CD4-positive, CD25-positive, alpha-beta regulatory T cell (primary cell): ENCODE results near the gene EMC10. TPM values are rescaled to one million over a fixed set of nuclear protein-coding genes. Genes with fewer than 3 reads are reported as not detected.

Experiments
- ATAC-seq, 2 donors: fragments of 150-1000 bp; cut with Tn5 transposase; one replicate each; pipeline ENCODE4 v1.10.0; 2021; ENCODE audit warnings: low read depth in 2 of 2, moderate number of reproducible peaks in 2 of 2, moderate library complexity in 1 of 2
- DNase-seq, 3 donors: peaks; one replicate each; pipeline versions ENCODE4 v3.0.0 to v3.0.0-alpha.2; 2012 to 2022; ENCODE audit warnings: mixed read lengths in 1 of 3
- H3K27ac ChIP-seq: one replicate; pipeline ENCODE4 v1.7.0; 2013; ENCODE audit warnings: mild to moderate bottlenecking, low read length; ENCODE audit not compliant: insufficient read depth, poor library complexity, severe bottlenecking
- H3K27me3 ChIP-seq: one replicate; pipeline ENCODE4 v1.7.0; 2013; ENCODE audit warnings: low read length; ENCODE audit not compliant: control insufficient read depth, insufficient read depth
- H3K36me3 ChIP-seq: one replicate; pipeline ENCODE4 v1.7.0; 2013; ENCODE audit warnings: mild to moderate bottlenecking, low read length, moderate library complexity; ENCODE audit not compliant: control insufficient read depth, insufficient read depth
- H3K4me1 ChIP-seq: 2 replicates; pipeline ENCODE4 v1.7.0; 2013; ENCODE audit warnings: mild to moderate bottlenecking, low read length; ENCODE audit not compliant: insufficient read depth, control insufficient read depth, poor library complexity, severe bottlenecking
- H3K4me3 ChIP-seq: one replicate; pipeline ENCODE4 v1.7.0; 2013; ENCODE audit warnings: low read depth, mild to moderate bottlenecking, low read length, moderate library complexity
- H3K9me3 ChIP-seq, 2 experiments: 1 replicate in 1 of 2; 2 replicates in 1 of 2; pipeline ENCODE4 v1.7.0; 2013; ENCODE audit warnings: low read length in 2 of 2, mild to moderate bottlenecking in 1 of 2, moderate library complexity in 1 of 2; ENCODE audit not compliant: control insufficient read depth in 2 of 2
- H3K27ac Mint-ChIP-seq, 3 donors: one replicate each; pipeline ENCODE4 v1.8.0; 2020 to 2022; ENCODE audit warnings: mild to moderate bottlenecking in 3 of 3, mixed read lengths in 3 of 3, moderate library complexity in 2 of 3
- H3K27me3 Mint-ChIP-seq: one replicate; pipeline ENCODE4 v1.8.0; 2022; ENCODE audit warnings: mild to moderate bottlenecking, mixed read lengths
- H3K36me3 Mint-ChIP-seq: one replicate; pipeline ENCODE4 v1.8.0; 2020; ENCODE audit warnings: mixed read lengths
- H3K4me1 Mint-ChIP-seq, 4 donors: one replicate each; pipeline ENCODE4 v1.8.0; 2020 to 2022; ENCODE audit warnings: mixed read lengths in 4 of 4, mild to moderate bottlenecking in 1 of 4
- H3K4me3 Mint-ChIP-seq, 4 donors: one replicate each; pipeline ENCODE4 v1.8.0; 2020 to 2022; ENCODE audit warnings: mild to moderate bottlenecking in 4 of 4, mixed read lengths in 4 of 4, moderate library complexity in 3 of 4
- H3K9me3 Mint-ChIP-seq, 7 donors: one replicate each; pipeline ENCODE4 v1.8.0; 2020 to 2022; ENCODE audit warnings: mixed read lengths in 7 of 7, mild to moderate bottlenecking in 3 of 7, moderate library complexity in 2 of 7
- polyA plus RNA-seq, 4 donors: library from polyadenylated mRNA; unstranded; fragments of 300-500 nt; fragmentation: Illumina TruSeq; gene quantifications; one replicate each; pipeline ENCODE4 v1.2.3, GENCODE V29; 2021
- total RNA-seq: library from RNA; stranded (reverse); gene quantifications from one replicate; pipeline ENCODE4 v1.2.3, GENCODE V29; 2022

The EMC10 gene
- total and polyA plus RNA-seq, 5 donors from 2014 or later = 8.0 to 83.7 (median 9.9) TPM

- Mint-ChIP-seq H3K36me3 (no peaks in the 10 kb centered on the region), H3K27ac (no peak overlapping the region), H3K4me1 (peaks cover 2 to 6% (median 4%) of the 10 kb centered on the region in 4 donors), H3K4me3 (no peak overlapping the region), H3K27me3 (peaks cover 8% of the 10 kb centered on the region), H3K9me3 (peaks cover 0 to 1% (median 0%) of the 10 kb centered on the region in 7 donors)
- no peaks in the 10 kb centered on the region for H3K36me3 ChIP-seq
- H3K4me1 ChIP-seq = no peaks in the 10 kb centered on the region
- DNase-seq (no peak), ATAC-seq (no peak)
- no peaks in the 10 kb centered on the region for H3K27me3 ChIP-seq
- no peak overlapping the region for H3K27ac ChIP-seq
- no peaks in the 10 kb centered on the region for H3K9me3 ChIP-seq
- no peak overlapping the region for H3K4me3 ChIP-seq
These were observed 20.3 kb upstream of the EMC10 start for GRCh38 chr19:50455992-50456391.

- Histone ChIP-seq H3K27ac (no peak overlapping the region), H3K36me3 (no peaks in the 10 kb centered on the region), H3K9me3 (no peaks in the 10 kb centered on the region), H3K4me1 (peaks cover 5% of the 10 kb centered on the region), H3K27me3 (no peaks in the 10 kb centered on the region), H3K4me3 (no peak overlapping the region)
- H3K9me3 Mint-ChIP-seq = peaks cover 0 to 1% (median 0%) of the 10 kb centered on the region in 7 donors
- H3K4me3 Mint-ChIP-seq = no peak overlapping the region
- ATAC-seq (no peak), DNase-seq (no peak)
- H3K27ac Mint-ChIP-seq = no peak overlapping the region
- H3K36me3 Mint-ChIP-seq = no peaks in the 10 kb centered on the region
- H3K4me1 Mint-ChIP-seq = peaks cover 1 to 7% (median 4%) of the 10 kb centered on the region in 4 donors
- H3K27me3 Mint-ChIP-seq = peaks cover 4% of the 10 kb centered on the region
These were observed 19.0 kb upstream of the EMC10 start for GRCh38 chr19:50457300-50457699.

- DNase-seq = no peak
- peaks cover 0 to 7% (median 5%) of the 10 kb centered on the region in 4 donors for H3K4me1 Mint-ChIP-seq
These were observed 17.8 kb upstream of the EMC10 start for GRCh38 chr19:50458396-50459066.

DNA sequence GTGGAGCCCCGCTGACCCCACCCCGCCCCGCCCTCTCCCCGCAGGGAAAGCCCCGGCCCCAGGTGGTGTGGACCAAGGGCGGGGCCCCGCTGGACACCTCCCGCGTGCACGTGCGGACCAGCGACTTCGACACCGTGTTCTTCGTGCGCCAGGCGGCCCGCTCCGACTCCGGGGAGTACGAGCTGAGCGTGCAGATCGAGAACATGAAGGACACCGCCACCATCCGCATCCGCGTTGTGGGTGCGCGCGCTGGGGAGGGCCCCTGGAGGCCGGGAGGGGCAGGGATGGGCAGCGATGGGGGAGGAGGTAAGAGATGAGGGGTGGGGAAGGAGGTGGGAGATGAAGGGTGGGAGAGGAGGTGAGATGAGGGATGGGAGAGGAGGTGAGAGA is 17.2 kb upstream of the EMC10 start:
- no peaks in the 10 kb centered on the region for H3K27me3 ChIP-seq
- Mint-ChIP-seq H3K4me3 (no peak overlapping the region), H3K36me3 (no peaks in the 10 kb centered on the region), H3K4me1 (peaks cover 0 to 7% (median 5%) of the 10 kb centered on the region in 4 donors), H3K27me3 (peaks cover 4% of the 10 kb centered on the region), H3K27ac (no peak overlapping the region), H3K9me3 (peaks cover 0 to 2% (median 0%) of the 10 kb centered on the region in 7 donors)
- peaks cover 5% of the 10 kb centered on the region for H3K4me1 ChIP-seq
- no peaks in the 10 kb centered on the region for H3K36me3 ChIP-seq
- no peak overlapping the region for H3K4me3 ChIP-seq
- H3K27ac ChIP-seq = no peak overlapping the region
- DNase-seq (no peak), ATAC-seq (no peak)
- H3K9me3 ChIP-seq = no peaks in the 10 kb centered on the region

More at GRCh38 chr19:50458396-50459066, 17.8 kb upstream of the EMC10 start:
- Mint-ChIP-seq H3K27ac (no peak overlapping the region), H3K36me3 (no peaks in the 10 kb centered on the region), H3K4me3 (no peak overlapping the region), H3K9me3 (peaks cover 0 to 1% (median 0%) of the 10 kb centered on the region in 7 donors), H3K27me3 (peaks cover 4% of the 10 kb centered on the region)
- no peaks in the 10 kb centered on the region for H3K27me3 ChIP-seq
- peaks cover 5% of the 10 kb centered on the region for H3K4me1 ChIP-seq
- no peaks in the 10 kb centered on the region for H3K9me3 ChIP-seq
- no peak for ATAC-seq
- no peaks in the 10 kb centered on the region for H3K36me3 ChIP-seq
- H3K4me3 ChIP-seq = no peak overlapping the region
- no peak overlapping the region for H3K27ac ChIP-seq

DNA sequence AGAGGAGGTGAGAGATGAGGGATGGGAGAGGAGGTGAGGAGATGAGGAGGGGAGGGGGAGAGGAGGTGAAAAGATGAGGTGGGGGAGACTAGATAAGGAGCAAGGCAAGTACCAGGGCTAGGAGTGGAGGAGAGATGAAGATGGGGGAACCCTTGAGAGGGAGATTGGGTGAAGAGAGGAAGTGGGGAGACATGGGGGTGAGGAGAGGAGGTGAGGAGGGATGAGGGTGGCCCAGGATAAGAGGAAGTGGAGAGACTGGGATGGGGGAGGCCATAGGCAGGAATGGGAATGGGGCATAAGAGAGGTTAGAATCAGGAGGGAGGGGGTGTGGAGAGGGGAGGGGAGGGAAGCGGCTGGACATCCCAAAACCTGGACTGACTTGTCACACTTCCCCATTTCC is 16.7 kb upstream of the EMC10 start:
- Mint-ChIP-seq H3K9me3 (peaks cover 0 to 2% (median 0%) of the 10 kb centered on the region in 7 donors), H3K36me3 (no peaks in the 10 kb centered on the region), H3K27me3 (peaks cover 4% of the 10 kb centered on the region), H3K4me1 (peaks cover 0 to 7% (median 5%) of the 10 kb centered on the region in 4 donors), H3K4me3 (no peak overlapping the region), H3K27ac (no peak overlapping the region)
- Histone ChIP-seq H3K9me3 (no peaks in the 10 kb centered on the region), H3K36me3 (no peaks in the 10 kb centered on the region), H3K4me3 (no peak overlapping the region), H3K27me3 (no peaks in the 10 kb centered on the region), H3K4me1 (peaks cover 5% of the 10 kb centered on the region), H3K27ac (no peak overlapping the region)
- no peak for ATAC-seq
- DNase-seq = no peak

DNA sequence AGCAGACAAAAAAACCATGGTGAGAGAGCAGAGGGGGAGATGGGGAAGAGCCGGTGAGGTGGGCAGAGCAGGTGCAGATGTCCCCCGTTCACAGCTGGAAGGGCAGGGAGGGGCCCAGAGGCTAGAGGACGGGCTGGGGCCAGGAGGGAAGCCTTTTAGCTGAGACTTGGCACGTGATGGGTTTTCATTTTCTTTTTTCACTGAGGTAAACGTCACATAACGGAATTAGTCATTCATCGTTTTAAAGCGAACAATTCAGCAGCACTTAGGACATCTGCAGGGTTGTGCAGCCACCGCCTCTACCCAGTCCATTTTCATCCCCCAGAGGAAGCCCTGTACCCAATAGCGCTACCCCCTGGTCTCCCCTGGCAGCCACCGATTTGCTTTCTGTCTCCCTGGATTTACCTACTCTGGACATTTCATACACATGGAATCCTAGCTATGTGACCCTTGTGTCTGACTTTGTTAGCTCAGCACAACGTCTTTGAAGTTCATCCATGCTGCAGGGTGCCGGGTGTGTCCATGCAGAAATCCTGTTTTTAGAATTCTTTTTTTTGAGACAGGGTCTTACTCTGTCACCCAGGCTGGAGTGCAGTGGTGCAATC is 16.0 kb upstream of the EMC10 start:
- DNase-seq (peak in 1 of 3 donors; percentile 44), ATAC-seq (peak in 1 of 2 donors; percentile 51)
- H3K4me3 ChIP-seq = no peak overlapping the region
- Mint-ChIP-seq H3K27me3 (peaks cover 4% of the 10 kb centered on the region), H3K27ac (peak overlapping the region in 1 of 3 donors; percentile 72), H3K9me3 (peaks cover 0 to 2% (median 0%) of the 10 kb centered on the region in 7 donors), H3K4me1 (peaks cover 0 to 7% (median 5%) of the 10 kb centered on the region in 4 donors), H3K36me3 (no peaks in the 10 kb centered on the region), H3K4me3 (no peak overlapping the region)
- no peaks in the 10 kb centered on the region for H3K9me3 ChIP-seq
- H3K27ac ChIP-seq = no peak overlapping the region
- peaks cover 5% of the 10 kb centered on the region for H3K4me1 ChIP-seq
- H3K36me3 ChIP-seq = no peaks in the 10 kb centered on the region
- H3K27me3 ChIP-seq = no peaks in the 10 kb centered on the region

DNA sequence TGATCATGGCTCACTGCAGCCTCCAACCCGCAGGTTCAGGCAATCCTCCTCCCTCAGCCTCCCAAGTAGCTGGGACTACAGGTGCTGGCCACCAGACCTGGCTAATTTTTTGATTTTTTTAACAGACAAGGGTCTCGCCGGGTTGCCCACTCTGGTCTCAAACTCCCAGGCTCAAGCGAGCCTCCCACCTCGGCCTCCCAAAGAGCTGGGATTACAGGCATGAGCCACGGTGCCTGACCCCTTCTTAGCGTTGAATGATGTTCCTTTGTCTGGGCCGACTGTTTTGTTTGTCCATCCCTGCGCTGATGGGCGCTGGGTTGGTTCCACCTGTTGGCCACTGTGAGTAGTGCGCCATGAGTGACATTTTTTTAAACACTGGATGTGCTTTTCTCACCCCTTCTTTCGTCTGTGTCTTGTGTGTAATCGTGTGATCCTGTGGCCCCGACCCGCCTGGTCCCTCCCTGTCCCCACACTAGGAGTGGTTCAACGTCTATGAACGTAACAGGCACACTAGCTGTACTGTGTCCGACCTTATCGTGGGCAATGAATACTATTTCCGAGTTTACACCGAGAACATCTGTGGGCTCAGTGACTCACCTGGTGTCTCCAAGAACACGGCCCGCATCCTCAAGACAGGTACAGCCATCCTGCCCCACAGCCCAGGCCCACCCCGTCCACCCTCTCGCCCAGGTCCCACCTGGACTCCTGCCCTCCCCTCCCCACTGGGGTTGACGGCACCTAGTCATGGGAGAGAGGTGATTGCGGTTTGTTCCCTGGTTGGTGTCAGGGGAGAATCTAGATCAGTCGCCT is 15.0 kb upstream of the EMC10 start:
- Mint-ChIP-seq H3K4me3 (no peak overlapping the region), H3K4me1 (peaks cover 0 to 7% (median 5%) of the 10 kb centered on the region in 4 donors), H3K27ac (peak overlapping the region in 1 of 3 donors; percentile 2), H3K9me3 (peaks cover 0 to 2% (median 0%) of the 10 kb centered on the region in 7 donors), H3K27me3 (peaks cover 4% of the 10 kb centered on the region), H3K36me3 (no peaks in the 10 kb centered on the region)
- Histone ChIP-seq H3K27me3 (no peaks in the 10 kb centered on the region), H3K4me1 (peaks cover 5% of the 10 kb centered on the region), H3K9me3 (no peaks in the 10 kb centered on the region), H3K4me3 (no peak overlapping the region), H3K27ac (no peak overlapping the region), H3K36me3 (no peaks in the 10 kb centered on the region)
- ATAC-seq = peak in 1 of 2 donors; percentile 53
- DNase-seq = peak in 2 of 3 donors; percentile 49 to 69
